GM19467 (cell line): ENCODE results near the gene VNN1.
A peak's percentile ranks its signal among the peaks of the same experiment; 100 is the strongest.
"Not testable (repeated sequence)": the region's sequence is repeated elsewhere in the genome, so short reads cannot be mapped to it uniquely, and the experiment has no call there.

Source experiments
- ATAC-seq: cut with Tn5 transposase; IDR thresholded peaks from one replicate; pipeline ENCODE4 v1.9.1; 2021; ENCODE audit warnings: mild to moderate bottlenecking, moderate library complexity; ENCODE audit not compliant: unreplicated experiment

The VNN1 gene

GRCh38 chr6:132675002-132675401 lies 38.9 kb downstream of the VNN1 start:
- no peak for ATAC-seq

GRCh38 chr6:132673376-132674094 lies 40.3 kb downstream of the VNN1 start:
- no peak for ATAC-seq

- no peak for ATAC-seq
Observed at GRCh38 chr6:132671295-132671694, 42.6 kb downstream of the VNN1 start.

DNA sequence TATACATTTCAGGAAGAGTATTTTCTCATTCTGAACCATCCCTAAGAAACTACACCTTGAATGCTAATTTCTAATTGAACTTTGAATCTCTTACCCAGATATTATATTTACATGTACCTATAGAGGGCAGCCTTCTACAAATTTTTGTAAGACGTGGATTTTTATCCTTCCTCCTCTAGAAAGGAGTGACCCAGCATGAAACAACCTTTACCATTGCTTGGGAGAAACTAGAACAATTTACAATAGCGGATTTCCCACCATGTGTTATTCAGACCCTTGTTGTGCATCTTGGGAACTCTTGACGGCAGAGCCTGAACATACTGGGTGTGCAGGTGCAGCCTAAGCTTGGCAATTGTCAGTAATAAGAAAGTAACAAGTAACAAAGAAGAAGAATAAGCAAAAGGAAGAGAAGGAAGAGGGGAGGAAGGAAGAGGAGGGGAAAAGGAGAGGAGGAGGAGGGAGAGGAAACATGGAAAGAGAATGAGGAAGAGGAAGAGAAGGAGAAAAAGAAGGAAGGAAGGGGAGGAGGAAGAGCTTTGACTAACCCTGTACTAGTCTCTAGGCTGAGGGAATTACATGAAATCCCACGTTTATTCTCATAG lies 44.1 kb downstream of the VNN1 start:
- ATAC-seq, result peak; percentile 79

DNA sequence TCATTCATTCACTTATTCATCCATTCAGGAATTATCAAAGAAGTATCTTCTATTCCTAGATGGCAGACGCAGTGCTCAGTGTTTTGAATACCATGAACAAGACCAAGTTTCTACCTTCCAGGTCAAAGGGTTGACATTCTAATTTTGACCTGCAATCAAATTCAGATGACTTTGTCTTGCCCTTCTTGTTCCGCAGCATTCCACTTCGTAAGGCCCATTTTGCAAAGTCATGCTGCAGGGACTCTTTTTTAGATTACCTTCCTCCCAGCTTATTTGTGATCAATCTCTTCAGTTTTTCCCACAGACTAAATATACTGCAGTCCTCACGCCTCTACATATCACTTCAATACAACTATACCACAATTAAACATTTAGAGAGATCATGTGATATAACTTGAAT lies 47.7 kb downstream of the VNN1 start:
- no peak for ATAC-seq

GRCh38 chr6:132664309-132665034 lies 49.4 kb downstream of the VNN1 start:
- no peak for ATAC-seq

DNA sequence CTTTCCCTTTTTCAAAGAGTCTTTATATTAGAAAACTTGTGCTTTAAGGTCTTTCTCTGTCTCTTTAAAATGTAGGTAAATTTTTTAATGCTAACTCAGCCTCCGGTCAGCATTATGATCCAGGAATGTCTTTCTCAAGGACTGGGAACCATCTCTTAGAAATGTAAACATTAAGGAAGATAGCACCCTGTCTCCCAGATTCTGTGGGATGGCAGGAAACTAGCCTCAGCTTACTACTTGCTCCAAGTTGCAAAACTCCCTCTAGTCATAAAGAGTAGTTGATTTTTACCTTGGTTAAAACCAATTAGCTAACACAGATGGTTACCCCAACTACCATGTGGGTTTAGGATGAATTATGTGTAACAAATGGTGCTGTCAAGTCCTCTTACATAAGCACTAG lies 50.2 kb downstream of the VNN1 start:
- no peak for ATAC-seq

GRCh38 chr6:132661906-132662305 lies 51.9 kb downstream of the VNN1 start:
- no peak for ATAC-seq

GRCh38 chr6:132659082-132659481 lies 54.8 kb downstream of the VNN1 start, which contains the start of gene TAAR1:
TAAR1 (minus strand) TSS chr6:132659182; CDS start chr6:132646003, 13,179 bp downstream.
- ATAC-seq, result no peak

DNA sequence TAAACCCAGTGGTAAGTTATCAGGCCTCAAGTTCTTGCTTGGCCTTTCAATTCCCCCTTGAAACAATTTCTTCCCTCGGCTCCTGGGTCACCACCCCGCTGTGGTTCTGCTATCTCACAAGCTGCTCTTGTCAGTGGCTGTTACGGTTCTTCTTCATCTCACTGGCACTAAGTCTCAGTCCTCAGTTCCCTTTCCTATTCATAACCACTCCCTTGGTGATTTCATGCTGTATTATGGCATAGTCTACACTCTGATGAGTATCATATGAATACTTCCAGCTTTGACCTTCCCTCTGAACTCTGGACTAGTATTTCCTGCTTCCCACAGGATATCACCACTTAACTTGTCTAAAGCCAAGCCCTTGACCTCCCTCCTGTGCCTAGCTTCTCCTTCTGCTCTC lies 62.8 kb downstream of the VNN1 start:
- no peak for ATAC-seq

- ATAC-seq, result no peak
Observed at GRCh38 chr6:132650429-132650828, 63.4 kb downstream of the VNN1 start.

- ATAC-seq, result no peak
Observed at GRCh38 chr6:132648828-132649227, 65.0 kb downstream of the VNN1 start.

GRCh38 chr6:132648356-132648755 lies 65.5 kb downstream of the VNN1 start:
- peak; percentile 72 for ATAC-seq

DNA sequence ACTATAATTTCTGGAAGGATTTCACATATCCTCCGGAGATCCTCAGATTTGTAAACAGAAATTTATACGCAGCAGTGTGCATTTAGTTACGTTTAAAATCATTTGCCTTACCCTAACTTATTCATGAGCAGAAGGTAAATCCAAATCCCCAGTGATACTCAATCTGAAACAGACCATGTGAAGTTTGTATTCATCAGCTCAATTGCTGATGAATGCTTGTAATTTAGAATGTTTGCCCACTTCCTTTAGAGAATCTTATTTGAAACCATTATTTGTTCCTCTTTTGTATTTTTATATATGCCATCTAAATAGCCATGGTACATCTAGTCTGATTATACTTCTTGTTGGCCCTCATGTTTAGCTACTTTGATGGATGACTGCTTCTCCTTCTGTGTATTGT lies 70.3 kb downstream of the VNN1 start:
- no peak for ATAC-seq

GRCh38 chr6:132637135-132637534 lies 76.7 kb downstream of the VNN1 start:
- ATAC-seq, result not testable (repeated sequence)

DNA sequence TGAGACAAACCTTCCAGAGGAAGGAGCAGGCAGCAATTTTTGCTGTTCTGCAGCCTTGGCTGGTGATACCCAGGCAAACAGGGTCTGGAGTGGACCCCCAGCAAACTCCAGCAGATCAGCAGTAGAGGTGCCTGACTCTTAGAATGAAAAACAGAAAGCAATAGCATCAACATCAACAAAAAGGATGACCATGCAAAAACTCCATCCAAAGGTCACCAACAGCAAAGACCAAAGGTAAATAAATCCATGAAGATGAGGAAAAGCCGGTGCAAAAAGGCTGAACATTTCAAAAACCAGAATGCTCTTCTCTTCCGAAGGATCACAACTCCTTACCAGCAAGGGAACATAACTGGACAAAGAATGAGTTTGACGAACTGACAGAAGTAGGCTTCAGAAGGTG lies 77.9 kb downstream of the VNN1 start:
- not testable (repeated sequence) for ATAC-seq

GRCh38 chr6:132635288-132635687 lies 78.6 kb downstream of the VNN1 start:
- not testable (repeated sequence) for ATAC-seq

DNA sequence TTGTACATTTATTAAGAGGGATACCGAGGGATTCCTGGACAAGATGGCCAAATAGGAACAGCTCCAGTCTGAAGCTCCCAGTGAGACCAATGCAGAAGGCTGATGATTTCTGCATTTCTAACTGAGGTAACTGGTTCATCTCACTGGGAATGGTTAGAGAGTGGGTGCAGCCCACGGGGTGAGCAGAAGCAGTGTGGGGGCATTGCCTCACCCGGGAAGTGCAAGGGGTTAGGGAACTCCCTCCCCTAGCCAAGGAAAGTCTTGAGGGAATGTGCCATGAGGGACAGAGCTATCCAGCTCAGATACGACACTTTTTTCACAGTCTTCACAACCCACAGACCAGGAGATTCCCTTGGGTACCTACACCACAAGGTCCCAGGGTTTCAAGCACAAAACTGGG lies 79.1 kb downstream of the VNN1 start:
- ATAC-seq, result no peak

DNA sequence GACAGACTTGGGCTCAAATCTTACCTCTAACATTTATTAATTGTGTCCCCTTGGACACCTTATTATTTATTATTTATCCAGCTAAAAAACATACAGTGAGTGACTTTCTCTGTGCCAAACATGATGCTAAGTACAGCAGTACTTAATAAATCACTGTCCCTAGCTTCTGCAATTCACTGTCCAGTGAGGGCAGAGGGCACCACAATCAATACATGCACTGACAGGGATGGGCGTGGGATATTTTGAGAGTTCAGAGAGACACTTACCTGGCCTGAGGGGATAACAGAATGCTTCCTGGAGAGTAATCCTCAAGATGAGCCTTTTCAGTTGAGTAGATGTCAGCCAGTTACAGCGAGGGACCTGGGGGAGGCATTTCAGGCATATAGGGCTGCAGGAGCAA lies 80.5 kb downstream of the VNN1 start:
- no peak for ATAC-seq
